HT1080 (cell line): ENCODE data around the gene ATP8B2. TPM values are rescaled to one million over a fixed set of nuclear protein-coding genes. Genes with fewer than 3 reads are reported as not detected.

Experiments used
- DNase-seq: peaks from one replicate; pipeline ENCODE4 v3.0.0-alpha.2; 2015; ENCODE audit warnings: low read depth
- small RNA-seq: library from RNA; depleted of rRNA; stranded (forward); fragments of <200 nt; gene quantifications from one replicate; pipeline ENCODE3, GENCODE V24; 2014
- total RNA-seq: library from RNA; depleted of rRNA; stranded (reverse); fragments of >200 nt; shearing (Covaris generic); gene quantifications from 2 replicates; pipeline ENCODE4 v1.2.3, GENCODE V29; 2014; rRNA removed

ATP8B2 gene
- total RNA-seq, 1 experiment from 2014 or later, result 169 TPM

DNA sequence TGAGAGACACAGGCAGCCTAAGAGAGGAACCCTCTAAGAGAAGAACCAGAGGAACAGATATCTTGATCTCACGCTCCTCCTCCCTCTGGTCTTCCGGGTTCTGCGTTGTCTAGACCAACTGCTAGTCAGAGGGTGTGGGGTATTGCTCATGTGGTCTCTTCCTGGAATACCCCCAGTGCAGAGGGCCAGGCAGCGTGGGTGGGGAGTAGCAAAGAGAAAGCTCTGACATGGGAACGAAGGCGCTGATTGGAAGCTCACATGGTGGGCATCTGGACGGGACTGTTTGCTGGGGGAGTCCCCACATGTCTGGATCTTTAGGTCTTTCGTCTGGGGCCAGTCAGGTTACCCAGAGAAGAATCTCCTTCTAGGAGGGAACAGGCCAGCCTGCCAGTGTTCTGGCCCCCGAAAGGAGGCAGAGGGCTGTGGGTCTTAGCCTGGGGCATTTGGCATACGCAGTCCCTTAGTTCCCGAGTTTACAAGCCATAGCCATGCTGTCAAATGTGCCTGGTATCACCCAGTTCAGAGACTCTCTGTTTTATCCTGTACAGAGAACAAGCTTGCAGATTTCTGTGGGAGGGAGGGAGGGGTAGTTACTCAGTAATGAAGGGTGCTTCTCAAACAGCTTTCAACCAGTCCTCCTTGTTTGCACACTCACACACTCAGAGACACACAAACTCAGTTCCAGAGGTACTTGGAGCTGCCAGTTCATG, 61.5 kb downstream of the ATP8B2 start:
- DNase-seq, result no peak

DNA sequence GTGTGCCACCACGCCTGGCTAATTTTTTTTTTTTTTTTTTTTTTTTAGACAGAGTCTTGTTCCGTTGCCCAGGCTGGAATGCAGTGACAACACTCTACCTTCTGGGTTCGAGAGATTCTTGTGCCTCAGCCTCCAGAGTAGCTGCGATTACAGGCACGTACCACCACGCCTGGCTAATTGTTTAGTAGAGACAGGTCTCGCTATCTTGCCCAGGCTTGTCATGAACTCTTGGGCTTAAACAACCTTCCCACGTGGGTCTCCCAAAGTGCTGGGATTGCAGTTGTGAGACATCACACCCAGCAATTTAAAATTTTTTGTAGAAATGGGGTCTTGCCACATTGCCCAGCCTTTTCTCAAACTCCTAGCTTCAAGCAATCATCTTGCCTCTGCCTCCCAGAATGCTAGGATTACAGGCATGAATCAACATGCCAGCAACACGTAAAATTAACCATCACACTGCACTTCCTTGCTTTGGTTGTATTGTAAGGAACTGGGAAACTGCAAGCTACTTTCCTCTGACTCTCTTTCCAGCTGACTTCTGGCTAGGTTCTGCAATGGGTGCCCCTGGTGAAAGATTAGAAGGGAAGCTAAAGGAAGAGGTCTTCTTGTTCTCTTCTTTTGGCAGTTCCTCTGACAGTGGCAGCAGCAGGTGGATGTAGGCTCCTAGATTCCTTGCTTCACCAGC, 65.9 kb downstream of the ATP8B2 start:
- DNase-seq, result peak; percentile 25

DNA sequence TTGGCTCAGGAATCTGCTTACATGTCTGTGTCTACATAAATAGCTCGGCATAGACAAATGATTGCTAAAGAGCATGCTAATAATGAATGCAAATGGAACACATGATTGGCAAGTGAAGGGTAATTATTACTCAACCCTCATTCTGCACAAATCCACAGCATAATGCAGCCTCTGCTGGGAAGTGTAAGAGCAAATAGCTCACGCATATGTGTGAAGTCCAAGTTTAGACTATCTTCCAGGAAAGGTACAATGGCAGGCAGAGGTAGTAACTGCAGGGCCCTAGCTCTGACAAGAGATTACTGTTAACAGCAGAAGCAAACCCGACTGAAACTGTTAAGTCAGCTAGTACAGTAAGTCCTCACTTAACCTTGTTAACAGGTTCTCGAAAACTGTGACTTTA, 72.8 kb downstream of the ATP8B2 start:
- DNase-seq, result no peak

DNA sequence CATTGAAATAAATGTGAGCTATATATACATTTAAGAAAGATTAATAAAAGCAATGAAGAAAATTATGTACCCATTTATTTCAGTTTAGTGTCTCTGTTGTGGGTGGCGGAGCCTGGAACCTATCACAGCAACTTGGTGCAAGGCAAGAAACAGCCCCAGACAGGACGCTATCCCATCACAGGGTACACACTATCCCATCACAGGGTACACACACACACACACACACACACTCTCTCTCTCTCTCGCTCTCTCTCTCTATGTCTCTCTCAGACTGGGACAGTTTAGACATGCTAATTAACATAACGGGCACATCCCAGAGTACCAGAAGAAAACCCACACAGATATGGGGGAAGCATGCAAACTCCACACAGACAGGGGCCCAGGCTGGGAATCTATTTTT, 73.4 kb downstream of the ATP8B2 start:
- no peak for DNase-seq

DNA sequence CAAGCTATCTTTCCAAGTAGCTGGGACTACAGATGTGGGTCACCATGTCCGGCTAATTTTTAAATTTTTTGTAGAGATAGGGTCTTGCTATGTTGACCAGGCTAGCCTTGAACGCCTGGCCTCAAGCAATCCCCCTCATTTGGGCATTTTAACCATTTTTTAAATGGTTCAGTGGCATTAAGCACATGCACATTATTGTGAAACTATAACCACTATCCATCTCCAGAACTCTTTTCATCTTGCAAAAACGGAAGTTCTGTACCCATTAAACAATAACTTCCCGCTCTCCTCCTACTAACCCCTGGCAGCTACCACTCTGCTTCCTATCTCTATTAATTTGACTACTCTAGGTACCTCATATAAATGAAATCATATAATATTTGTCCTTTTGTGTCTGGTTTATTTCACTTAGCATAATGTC, 75.1 kb downstream of the ATP8B2 start:
- DNase-seq, result no peak

Small RNA genes within 50 kb of the gene (small RNA-seq; reads per million reads assigned to genes)
- gene RF00273 (0.11 reads per million), gene RNU6-121P (not detected), gene RNU6-239P (not detected), gene RNU7-57P (not detected)

Other genes with a start within 250 kb of the ATP8B2 start
- gene NUP210L, start 170.5 kb upstream of the ATP8B2 start, total RNA-seq, result 0.03 TPM in 1 of 2 replicates, not detected in the other
- gene TPM3, start 133.4 kb upstream of the ATP8B2 start, total RNA-seq, result 703 and 744 TPM in 2 replicates
- gene CFAP141, start 119.2 kb upstream of the ATP8B2 start, total RNA-seq, result not detected in 2 replicates
- gene UBAP2L, start 104.6 kb upstream of the ATP8B2 start, total RNA-seq, result 104 and 140 TPM in 2 replicates
- gene HAX1, start 52.9 kb upstream of the ATP8B2 start, total RNA-seq, result 137 and 173 TPM in 2 replicates
- not detected in 2 replicates for gene AQP10, start 4.4 kb upstream of the ATP8B2 start, total RNA-seq
- 13.8 and 25.4 TPM in 2 replicates for gene IL6R, start 79.8 kb downstream of the ATP8B2 start, total RNA-seq
- not detected in 2 replicates for gene TDRD10, start 176.7 kb downstream of the ATP8B2 start, total RNA-seq
- not detected in 2 replicates for gene SHE, start 176.9 kb downstream of the ATP8B2 start, total RNA-seq
- gene UBE2Q1, start 233.1 kb downstream of the ATP8B2 start, total RNA-seq, result 32.8 and 38.4 TPM in 2 replicates
- 0.17 and 0.88 TPM in 2 replicates for gene CHRNB2, start 242.3 kb downstream of the ATP8B2 start, total RNA-seq